Keratinocyte (primary cell): ENCODE data around the gene GCNT2.

Experiments
- EZH2 ChIP-seq: IDR thresholded peaks from one replicate; pipeline ENCODE4 v1.6.1; 2012; ENCODE audit warnings: inconsistent platforms, mild to moderate bottlenecking, low read length, moderate library complexity
- TF ChIP-seq, protein P1 (sequence below), 3 experiments: IDR thresholded peaks in 1 of 3; conservative IDR thresholded peaks in 1 of 3; optimal IDR thresholded peaks in 1 of 3; 2 replicates in 2 of 3; 3 replicates in 1 of 3; pipeline versions ENCODE3 to v1.5.1; 2011; ENCODE audit warnings: low read length in 3 of 3, mild to moderate bottlenecking in 3 of 3, moderate library complexity in 2 of 3, control low read depth in 1 of 3, inconsistent platforms in 1 of 3; ENCODE audit not compliant: insufficient read depth in 2 of 3; ENCODE audit errors: extremely low read depth in 1 of 3

DNA sequence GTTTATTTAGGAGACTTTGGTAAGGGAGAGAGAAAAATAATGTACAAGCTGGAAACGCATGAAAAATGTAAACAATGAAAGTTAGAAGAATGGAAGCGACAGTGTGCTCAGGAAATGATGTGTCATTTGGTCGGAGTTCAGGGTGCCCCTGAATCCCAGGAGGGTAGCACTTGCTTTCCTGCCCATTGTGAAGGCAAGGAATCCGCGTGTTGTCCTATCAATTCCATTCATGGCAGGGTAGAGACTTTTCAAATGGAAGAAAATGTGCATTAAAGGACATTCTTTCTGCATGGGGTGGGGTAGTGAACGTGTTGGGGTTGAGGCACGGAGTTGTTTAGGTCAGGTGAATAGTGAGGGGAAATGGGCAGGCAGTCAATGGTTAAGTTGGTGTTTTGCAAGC is 33.7 kb downstream of the GCNT2 start:
- TF ChIP-seq, protein P1, sequence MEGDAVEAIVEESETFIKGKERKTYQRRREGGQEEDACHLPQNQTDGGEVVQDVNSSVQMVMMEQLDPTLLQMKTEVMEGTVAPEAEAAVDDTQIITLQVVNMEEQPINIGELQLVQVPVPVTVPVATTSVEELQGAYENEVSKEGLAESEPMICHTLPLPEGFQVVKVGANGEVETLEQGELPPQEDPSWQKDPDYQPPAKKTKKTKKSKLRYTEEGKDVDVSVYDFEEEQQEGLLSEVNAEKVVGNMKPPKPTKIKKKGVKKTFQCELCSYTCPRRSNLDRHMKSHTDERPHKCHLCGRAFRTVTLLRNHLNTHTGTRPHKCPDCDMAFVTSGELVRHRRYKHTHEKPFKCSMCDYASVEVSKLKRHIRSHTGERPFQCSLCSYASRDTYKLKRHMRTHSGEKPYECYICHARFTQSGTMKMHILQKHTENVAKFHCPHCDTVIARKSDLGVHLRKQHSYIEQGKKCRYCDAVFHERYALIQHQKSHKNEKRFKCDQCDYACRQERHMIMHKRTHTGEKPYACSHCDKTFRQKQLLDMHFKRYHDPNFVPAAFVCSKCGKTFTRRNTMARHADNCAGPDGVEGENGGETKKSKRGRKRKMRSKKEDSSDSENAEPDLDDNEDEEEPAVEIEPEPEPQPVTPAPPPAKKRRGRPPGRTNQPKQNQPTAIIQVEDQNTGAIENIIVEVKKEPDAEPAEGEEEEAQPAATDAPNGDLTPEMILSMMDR (optimal IDR thresholded peaks at IDR 0.05 in 1 of 3, IDR thresholded peaks at IDR 0.05 in 1 of 3, conservative IDR thresholded peaks at IDR 0.05 in 1 of 3; ENCODE audit: extremely low read depth in 1 of 3, insufficient read depth in 2 of 3, low read length in 3 of 3), result no peak
- TF ChIP-seq EZH2, result no peak
